ENCODE data around the gene OTOP2.

DNA sequence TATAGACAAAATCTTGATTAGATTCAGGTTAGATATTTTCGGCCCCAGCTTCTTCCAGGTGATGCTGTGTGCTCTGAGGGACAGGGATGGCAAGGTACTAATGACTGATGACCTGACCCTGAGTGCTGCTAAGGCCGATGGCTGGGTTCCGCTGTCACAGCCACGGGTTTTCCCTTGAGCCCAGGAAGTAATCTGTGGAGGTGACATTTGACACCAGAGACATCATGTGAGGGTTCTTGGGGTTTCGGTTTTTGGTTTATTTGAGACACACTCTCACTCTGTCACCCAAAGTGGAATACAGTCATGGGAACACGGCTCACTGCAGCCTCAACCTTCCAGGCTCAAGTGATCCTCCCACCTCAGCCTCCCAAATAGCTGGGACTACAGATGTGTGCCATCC lies 21.5 kb downstream of the OTOP2 start:
- TF ChIP-seq POLR2AphosphoS5 (IDR thresholded peaks at IDR 0.05; ENCODE audit: low read depth, low read length) (no peak), POLR2A (IDR thresholded peaks at IDR 0.05; ENCODE audit: low read depth, low read length) (no peak), PAX5 (IDR thresholded peaks at IDR 0.05; ENCODE audit: insufficient read depth, low read length, severe bottlenecking) (no peak), TAF1 (IDR thresholded peaks at IDR 0.05; ENCODE audit: low read depth, low read length) (no peak), SPI1 (IDR thresholded peaks at IDR 0.05; ENCODE audit: low read depth, low read length) (no peak)

All from GM12891 (cell line).